ENCODE measurements around the gene STKLD1.

- no peak for TF ChIP-seq POLR2A (IDR thresholded peaks at IDR 0.05; ENCODE audit: low read depth, low read length)
- TF ChIP-seq PAX5 (IDR thresholded peaks at IDR 0.05; ENCODE audit: insufficient read depth, low read length, severe bottlenecking) = no peak
- TF ChIP-seq POLR2AphosphoS5 (IDR thresholded peaks at IDR 0.05; ENCODE audit: low read depth, low read length) = no peak
- TF ChIP-seq TAF1 (IDR thresholded peaks at IDR 0.05; ENCODE audit: low read depth, low read length) = no peak
- TF ChIP-seq SPI1 (IDR thresholded peaks at IDR 0.05; ENCODE audit: low read depth, low read length) = no peak
These were observed 67.1 kb downstream of the STKLD1 start for GRCh38 chr9:133443248-133443647.

Measured in GM12891 (cell line).